Lung (tissue), 12 donors: ENCODE results near the gene ATXN2L. TPM values are rescaled to one million over a fixed set of nuclear protein-coding genes. Genes with fewer than 3 reads are reported as not detected.

Experiments
- ATAC-seq: fragments of 200-7000 bp; cut with Tn5 transposase; one replicate; pipeline ENCODE4 v1.9.1; 2020; ENCODE audit warnings: moderate number of reproducible peaks; ENCODE audit not compliant: insufficient read depth, low FRiP score
- DNase-seq, 3 donors: peaks; one replicate each; pipeline ENCODE4 v3.0.0-alpha.2; 2013 to 2017
- H3K27ac ChIP-seq, 2 donors: one replicate each; pipeline ENCODE4 v1.5.1; 2013; ENCODE audit warnings: mild to moderate bottlenecking in 2 of 2, moderate library complexity in 2 of 2, control low read depth in 1 of 2, inconsistent platforms in 1 of 2, low read depth in 1 of 2, low read length in 1 of 2
- H3K27me3 ChIP-seq, 3 donors: one replicate each; pipeline ENCODE4 v1.5.1; 2013; ENCODE audit warnings: low read length in 2 of 3; ENCODE audit not compliant: control insufficient read depth in 3 of 3, insufficient read depth in 3 of 3
- H3K36me3 ChIP-seq, 4 donors: one replicate each; pipeline ENCODE4 v1.5.1; 2013; ENCODE audit warnings: low read length in 4 of 4, mild to moderate bottlenecking in 1 of 4, moderate library complexity in 1 of 4; ENCODE audit not compliant: control insufficient read depth in 4 of 4, insufficient read depth in 4 of 4
- H3K4me1 ChIP-seq, 5 donors: one replicate each; pipeline ENCODE4 v1.5.1; 2013; ENCODE audit warnings: low read length in 5 of 5, mild to moderate bottlenecking in 2 of 5, moderate library complexity in 1 of 5; ENCODE audit not compliant: control insufficient read depth in 5 of 5, insufficient read depth in 5 of 5
- H3K4me3 ChIP-seq: one replicate; pipeline ENCODE4 v1.5.1; 2013; ENCODE audit warnings: mild to moderate bottlenecking, control low read depth, moderate library complexity
- H3K9ac ChIP-seq, 2 donors: one replicate each; pipeline ENCODE4 v1.5.1; 2013; ENCODE audit warnings: low read length in 2 of 2, control low read depth in 1 of 2; ENCODE audit not compliant: insufficient read depth in 1 of 2
- H3K9me3 ChIP-seq, 4 donors: one replicate each; pipeline ENCODE4 v1.5.1; 2013; ENCODE audit warnings: low read length in 3 of 4, mild to moderate bottlenecking in 1 of 4, moderate library complexity in 1 of 4; ENCODE audit not compliant: control insufficient read depth in 4 of 4, insufficient read depth in 3 of 4
- CTCF ChIP-seq: IDR thresholded peaks from 2 replicates; pipeline ENCODE4 v1.5.1; 2012; ENCODE audit warnings: mild to moderate bottlenecking; ENCODE audit errors: control extremely low read depth, extremely low read depth
- WGBS, 2 donors: extraction: QIAGEN DNeasy Blood & Tissue Kit; methylation state at CpG; one replicate each; pipeline ENCODE4 v1.1.7; 2013; 5-methylcytosine and 5-hydroxymethylcytosine counted together
- polyA plus RNA-seq, 2 donors: library from polyadenylated mRNA; stranded (reverse); fragments of 200-250 nt; gene quantifications; one replicate each; pipeline ENCODE4 v1.2.1, GENCODE V29; 2013
- total RNA-seq, 2 donors: library from RNA; depleted of rRNA in 1 of 2; stranded (reverse); fragments of >200 nt in 1 of 2; gene quantifications; one replicate each; pipeline ENCODE4 v1.2.1, GENCODE V29; 2014 to 2021
- donor health status: control.
- donor health status: control.
- donor health status: Bipolar disorder and iron deficiency.
- donor health status: healthy.
- donor health status: DM: yes; HTN: yes; CAD: no.

Gene ATXN2L
- total and polyA plus RNA-seq, 4 donors, result 72.1 to 140 (median 91.0) TPM

- DNase-seq, result no peak
- Histone ChIP-seq H3K27me3 (peaks cover 0 to 5% (median 0%) of the 10 kb centered on the region in 3 donors), H3K4me3 (peak within 1 kb of the TSS; percentile 57), H3K9ac (peak within 1 kb of the TSS in 1 of 2 donors; percentile 39), H3K4me1 (peaks cover 0 to 24% (median 6%) of the 10 kb centered on the region in 5 donors), H3K27ac (no peak within 1 kb of the TSS), H3K9me3 (no peaks in the 10 kb centered on the region), H3K36me3 (peaks cover 0 to 8% (median 4%) of the 10 kb centered on the region in 4 donors)
- ATAC-seq, result no peak
- WGBS, 2 donors, result 73 to 81% methylated on average over 24 to 25 of the region's 25 CpGs
- no peak for TF ChIP-seq CTCF
These were observed 55.5 kb downstream of the ATXN2L start, which contains the start of gene ATP2A1 for GRCh38 chr16:28878083-28878926. ATP2A1 (plus strand) TSS chr16:28878488; CDS start chr16:28878672, 184 bp downstream.

GRCh38 chr16:28879261-28879840 lies 56.6 kb downstream of the ATXN2L start:
- no peak overlapping the region for H3K27ac ChIP-seq
- TF ChIP-seq CTCF, result no peak

GRCh38 chr16:28879841-28880588 lies 57.2 kb downstream of the ATXN2L start:
- ATAC-seq, result peak; percentile 94
- Histone ChIP-seq H3K27me3 (peaks cover 0 to 9% (median 0%) of the 10 kb centered on the region in 3 donors), H3K9ac (no peak overlapping the region), H3K9me3 (no peaks in the 10 kb centered on the region), H3K4me3 (peak overlapping the region; percentile 57), H3K27ac (no peak overlapping the region), H3K36me3 (no peaks in the 10 kb centered on the region), H3K4me1 (peaks cover 0 to 23% (median 6%) of the 10 kb centered on the region in 5 donors)
- no peak for TF ChIP-seq CTCF
- WGBS, 2 donors, result 1 to 2% methylated on average over 63 to 66 of the region's 66 CpGs
- peak; percentile 87 to 92 (median 89) for DNase-seq

More at GRCh38 chr16:28879261-28879840, 56.6 kb downstream of the ATXN2L start:
- H3K4me3 ChIP-seq, result peak overlapping the region; percentile 57
- 3% methylated on average over 27 of the region's 27 CpGs for WGBS, 2 donors
- no peaks in the 10 kb centered on the region for H3K9me3 ChIP-seq
- peaks cover 0 to 24% (median 6%) of the 10 kb centered on the region in 5 donors for H3K4me1 ChIP-seq
- H3K9ac ChIP-seq, result peak overlapping the region in 1 of 2 donors; percentile 39
- H3K36me3 ChIP-seq, result peaks cover 0 to 3% (median 2%) of the 10 kb centered on the region in 4 donors
- peaks cover 0 to 9% (median 0%) of the 10 kb centered on the region in 3 donors for H3K27me3 ChIP-seq
- DNase-seq (no peak), ATAC-seq (peak; percentile 39)
